IgD-negative memory B cell (primary cell): ENCODE data around the gene IFIH1. TPM values are rescaled to one million over a fixed set of nuclear protein-coding genes. Genes with fewer than 3 reads are reported as not detected.

ENCODE experiments used
- H3K27ac Mint-ChIP-seq, 3 donors: one replicate each; pipeline ENCODE4 v1.8.0; 2020 to 2022; ENCODE audit warnings: mild to moderate bottlenecking in 3 of 3, mixed read lengths in 3 of 3, moderate library complexity in 1 of 3
- H3K27me3 Mint-ChIP-seq: one replicate; pipeline ENCODE4 v1.8.0; 2021; ENCODE audit warnings: mixed read lengths
- H3K36me3 Mint-ChIP-seq: one replicate; pipeline ENCODE4 v1.8.0; 2020; ENCODE audit warnings: mild to moderate bottlenecking, mixed read lengths
- H3K4me1 Mint-ChIP-seq, 3 donors: one replicate each; pipeline ENCODE4 v1.8.0; 2020 to 2022; ENCODE audit warnings: mixed read lengths in 3 of 3, mild to moderate bottlenecking in 1 of 3
- H3K4me3 Mint-ChIP-seq, 4 donors: one replicate each; pipeline ENCODE4 v1.8.0; 2020 to 2022; ENCODE audit warnings: mild to moderate bottlenecking in 4 of 4, mixed read lengths in 4 of 4, moderate library complexity in 3 of 4
- H3K9me3 Mint-ChIP-seq, 3 donors: one replicate each; pipeline ENCODE4 v1.8.0; 2020 to 2021; ENCODE audit warnings: mixed read lengths in 3 of 3, mild to moderate bottlenecking in 1 of 3
- polyA plus RNA-seq: library from polyadenylated mRNA; unstranded; fragments of 300-500 nt; fragmentation: Illumina TruSeq; gene quantifications from one replicate; pipeline ENCODE4 v1.2.3, GENCODE V29; 2021

The IFIH1 gene
- polyA plus RNA-seq = 31.1 TPM

- Mint-ChIP-seq H3K27me3 (peaks cover 1% of the 10 kb centered on the region), H3K36me3 (peaks cover 8% of the 10 kb centered on the region), H3K9me3 (no peaks in the 10 kb centered on the region), H3K4me3 (peak within 1 kb of the TSS; percentile 93 to 100 (median 98)), H3K4me1 (peaks cover 47 to 54% (median 49%) of the 10 kb centered on the region in 3 donors), H3K27ac (peak within 1 kb of the TSS; percentile 97 to 100 (median 100))
Observed at GRCh38 chr2:162318328-162319180, at the start of gene IFIH1. Gene IFIH1 (minus strand): TSS chr2:162318684. CDS start chr2:162318307, 377 bp downstream.

- no peak overlapping the region for H3K27ac Mint-ChIP-seq
- H3K27me3 Mint-ChIP-seq = no peaks in the 10 kb centered on the region
- H3K4me1 Mint-ChIP-seq = no peaks in the 10 kb centered on the region
- H3K9me3 Mint-ChIP-seq = no peaks in the 10 kb centered on the region
- no peak overlapping the region for H3K4me3 Mint-ChIP-seq
- H3K36me3 Mint-ChIP-seq = peaks cover 5% of the 10 kb centered on the region
Observed at GRCh38 chr2:162365392-162365791, 46.9 kb upstream of the IFIH1 start.

GRCh38 chr2:162344617-162344950 is 26.1 kb upstream of the IFIH1 start:
- Mint-ChIP-seq H3K4me1 (peaks cover 12 to 25% (median 13%) of the 10 kb centered on the region in 3 donors), H3K27me3 (no peaks in the 10 kb centered on the region), H3K4me3 (peak overlapping the region; percentile 90 to 99 (median 93)), H3K36me3 (no peaks in the 10 kb centered on the region), H3K27ac (peak overlapping the region; percentile 83 to 92 (median 84)), H3K9me3 (no peaks in the 10 kb centered on the region)

- peaks cover 12 to 21% (median 13%) of the 10 kb centered on the region in 3 donors for H3K4me1 Mint-ChIP-seq
- H3K27me3 Mint-ChIP-seq = no peaks in the 10 kb centered on the region
- H3K36me3 Mint-ChIP-seq = no peaks in the 10 kb centered on the region
- H3K4me3 Mint-ChIP-seq = peak within 1 kb of the TSS; percentile 90 to 99 (median 93)
- H3K27ac Mint-ChIP-seq = peak within 1 kb of the TSS; percentile 83 to 96 (median 84)
- no peaks in the 10 kb centered on the region for H3K9me3 Mint-ChIP-seq
Observed at GRCh38 chr2:162343824-162344616, 25.5 kb upstream of the IFIH1 start, which contains the start of gene GCA. Gene GCA (plus strand): TSS chr2:162344132. CDS start chr2:162344249, 117 bp downstream.

- Mint-ChIP-seq H3K4me1 (peaks cover 12 to 21% (median 13%) of the 10 kb centered on the region in 3 donors), H3K27me3 (no peaks in the 10 kb centered on the region), H3K27ac (peak overlapping the region; percentile 83 to 96 (median 84)), H3K4me3 (peak overlapping the region; percentile 90 to 99 (median 93)), H3K9me3 (no peaks in the 10 kb centered on the region), H3K36me3 (no peaks in the 10 kb centered on the region)
Observed at GRCh38 chr2:162343492-162343823, 25.0 kb upstream of the IFIH1 start.

GRCh38 chr2:162342841-162343240 is 24.4 kb upstream of the IFIH1 start:
- H3K27me3 Mint-ChIP-seq = no peaks in the 10 kb centered on the region
- peaks cover 12 to 21% (median 13%) of the 10 kb centered on the region in 3 donors for H3K4me1 Mint-ChIP-seq
- no peak overlapping the region for H3K27ac Mint-ChIP-seq
- no peaks in the 10 kb centered on the region for H3K36me3 Mint-ChIP-seq
- no peaks in the 10 kb centered on the region for H3K9me3 Mint-ChIP-seq
- H3K4me3 Mint-ChIP-seq = peak overlapping the region in 3 of 4 donors; percentile 90 to 99 (median 92)

- Mint-ChIP-seq H3K36me3 (no peaks in the 10 kb centered on the region), H3K4me1 (peaks cover 12 to 21% (median 13%) of the 10 kb centered on the region in 3 donors), H3K27me3 (no peaks in the 10 kb centered on the region), H3K9me3 (no peaks in the 10 kb centered on the region), H3K27ac (no peak overlapping the region), H3K4me3 (peak overlapping the region in 1 of 4 donors; percentile 90)
Observed at GRCh38 chr2:162342321-162342720, 23.8 kb upstream of the IFIH1 start.

- no peak overlapping the region for H3K4me3 Mint-ChIP-seq
- no peaks in the 10 kb centered on the region for H3K36me3 Mint-ChIP-seq
- no peak overlapping the region for H3K27ac Mint-ChIP-seq
- H3K4me1 Mint-ChIP-seq = peaks cover 10 to 14% (median 12%) of the 10 kb centered on the region in 3 donors
- no peaks in the 10 kb centered on the region for H3K27me3 Mint-ChIP-seq
- no peaks in the 10 kb centered on the region for H3K9me3 Mint-ChIP-seq
Observed at GRCh38 chr2:162340822-162341221, 22.3 kb upstream of the IFIH1 start.

- Mint-ChIP-seq H3K27me3 (no peaks in the 10 kb centered on the region), H3K36me3 (no peaks in the 10 kb centered on the region), H3K4me3 (no peak overlapping the region), H3K9me3 (no peaks in the 10 kb centered on the region), H3K4me1 (no peaks in the 10 kb centered on the region), H3K27ac (no peak overlapping the region)
Observed at GRCh38 chr2:162337868-162338267, 19.4 kb upstream of the IFIH1 start.

- Mint-ChIP-seq H3K4me1 (peaks cover 0 to 2% (median 1%) of the 10 kb centered on the region in 3 donors), H3K9me3 (no peaks in the 10 kb centered on the region), H3K27ac (peak overlapping the region in 1 of 3 donors; percentile 73), H3K27me3 (no peaks in the 10 kb centered on the region), H3K36me3 (no peaks in the 10 kb centered on the region), H3K4me3 (no peak overlapping the region)
Observed at GRCh38 chr2:162333968-162334367, 15.5 kb upstream of the IFIH1 start.

- no peaks in the 10 kb centered on the region for H3K36me3 Mint-ChIP-seq
- H3K9me3 Mint-ChIP-seq = no peaks in the 10 kb centered on the region
- no peak overlapping the region for H3K4me3 Mint-ChIP-seq
- no peaks in the 10 kb centered on the region for H3K27me3 Mint-ChIP-seq
- peaks cover 4 to 7% (median 6%) of the 10 kb centered on the region in 3 donors for H3K4me1 Mint-ChIP-seq
- H3K27ac Mint-ChIP-seq = no peak overlapping the region
Observed at GRCh38 chr2:162330881-162331280, 12.4 kb upstream of the IFIH1 start.

- H3K27me3 Mint-ChIP-seq = no peaks in the 10 kb centered on the region
- H3K4me1 Mint-ChIP-seq = peaks cover 4 to 7% (median 6%) of the 10 kb centered on the region in 3 donors
- no peaks in the 10 kb centered on the region for H3K9me3 Mint-ChIP-seq
- no peaks in the 10 kb centered on the region for H3K36me3 Mint-ChIP-seq
- peak overlapping the region; percentile 16 to 70 (median 38) for H3K4me3 Mint-ChIP-seq
- peak overlapping the region; percentile 28 to 76 (median 46) for H3K27ac Mint-ChIP-seq
Observed at GRCh38 chr2:162328424-162329157, 10.1 kb upstream of the IFIH1 start.

- H3K9me3 Mint-ChIP-seq = no peaks in the 10 kb centered on the region
Observed at GRCh38 chr2:162327806-162328205, 9.3 kb upstream of the IFIH1 start.

GRCh38 chr2:162327134-162327769 is 8.8 kb upstream of the IFIH1 start:
- no peaks in the 10 kb centered on the region for H3K27me3 Mint-ChIP-seq
- no peaks in the 10 kb centered on the region for H3K9me3 Mint-ChIP-seq
- no peak overlapping the region for H3K27ac Mint-ChIP-seq
- H3K36me3 Mint-ChIP-seq = no peaks in the 10 kb centered on the region
- no peak overlapping the region for H3K4me3 Mint-ChIP-seq
- H3K4me1 Mint-ChIP-seq = peaks cover 4 to 7% (median 6%) of the 10 kb centered on the region in 3 donors

More at GRCh38 chr2:162327806-162328205, 9.3 kb upstream of the IFIH1 start:
- no peaks in the 10 kb centered on the region for H3K27me3 Mint-ChIP-seq
- H3K27ac Mint-ChIP-seq = peak overlapping the region in 1 of 3 donors; percentile 76
- no peak overlapping the region for H3K4me3 Mint-ChIP-seq
- H3K36me3 Mint-ChIP-seq = no peaks in the 10 kb centered on the region
- peaks cover 4 to 7% (median 6%) of the 10 kb centered on the region in 3 donors for H3K4me1 Mint-ChIP-seq
